A549 (cell line): ENCODE results near the gene SMIM28.

Source experiments
- CTCF ChIP-seq: fragments of >200 bp; sonication (Bioruptor Twin); formaldehyde crosslinking; IDR thresholded peaks from 3 replicates; pipeline ENCODE4 v1.5.1; 2016
- HEYL ChIP-seq: fragments of 250-450 bp; sonication (Bioruptor Pico); IDR thresholded peaks from 2 replicates; pipeline ENCODE4 v1.8.0; 2021; ENCODE audit warnings: mild to moderate bottlenecking, moderate library complexity
- RNF2 ChIP-seq: fragments of 200-600 bp; sonication (generic); IDR thresholded peaks from 2 replicates; pipeline ENCODE4 v1.6.1; 2016; ENCODE audit warnings: low read depth, mild to moderate bottlenecking, antibody characterized with exemption, moderate library complexity, borderline replicate concordance

DNA sequence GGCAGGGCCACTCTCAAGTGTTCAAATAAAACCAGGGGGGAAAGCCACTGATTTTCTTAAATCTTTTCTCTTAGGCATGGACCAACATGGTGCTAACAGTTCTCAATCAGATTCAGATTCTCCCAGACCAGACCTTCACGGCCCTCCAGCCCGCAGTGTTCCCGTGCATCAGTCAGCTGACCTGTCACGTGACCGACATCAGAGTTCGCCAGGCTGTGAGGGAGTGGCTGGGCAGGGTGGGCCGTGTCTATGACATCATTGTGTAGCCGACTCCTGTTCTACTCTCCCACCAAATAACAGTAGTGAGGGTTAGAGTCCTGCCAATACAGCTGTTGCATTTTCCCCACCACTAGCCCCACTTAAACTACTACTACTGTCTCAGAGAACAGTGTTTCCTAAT is 41.5 kb upstream of the SMIM28 start:
- TF ChIP-seq CTCF (no peak), RNF2 (no peak), HEYL (CRISPR knock-in tag) (no peak)
